Measurements from ENCODE around the gene NRM. TPM values are rescaled to one million over a fixed set of nuclear protein-coding genes. Genes with fewer than 3 reads are reported as not detected.

Gene NRM
- total RNA-seq, 1 experiment from 2014 or later = 5.3 TPM

DNA sequence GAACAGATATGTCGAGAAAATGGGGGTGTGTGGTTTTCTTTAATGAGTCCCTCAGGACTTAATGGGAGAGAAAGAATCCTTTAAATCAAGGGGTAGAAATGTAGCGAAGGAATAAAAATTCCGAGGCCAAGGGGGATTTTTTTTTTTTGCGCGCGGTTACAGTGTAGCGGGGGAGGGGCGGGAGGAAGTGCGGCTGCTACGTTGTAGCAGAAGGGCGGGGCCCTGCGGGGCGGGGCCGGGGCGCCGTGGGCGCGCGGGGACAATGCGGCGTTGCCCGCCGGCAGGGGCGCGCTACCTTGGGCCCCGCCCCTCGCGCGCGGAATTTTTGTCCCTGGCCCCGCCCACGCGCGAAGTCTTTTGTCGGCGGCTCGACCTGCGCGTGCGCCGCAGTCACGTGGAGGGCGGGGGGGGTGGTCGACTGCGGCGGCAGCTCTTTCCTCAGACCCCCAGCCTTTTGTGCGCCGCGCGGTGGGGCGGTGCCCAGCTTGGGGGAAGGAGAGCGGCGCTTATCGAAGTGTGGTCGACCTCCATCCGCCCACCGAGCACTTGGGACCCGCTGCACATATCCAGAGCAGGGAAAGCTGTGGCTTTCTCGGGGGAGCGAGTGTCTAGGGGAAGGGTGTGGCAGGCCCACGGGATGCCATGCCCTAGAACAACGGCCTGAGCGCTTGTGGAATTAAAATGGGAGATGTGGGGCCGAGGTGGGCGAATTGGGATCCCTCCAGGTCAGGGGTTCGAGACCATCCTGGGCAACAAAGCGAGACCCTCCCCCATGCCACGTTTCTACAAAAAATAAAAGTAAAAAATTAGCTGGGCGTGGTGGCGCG, 30.6 kb upstream of the NRM start:
- ChIA-PET POLR2A (interaction anchor here (0.6 to 13.6 kb wide), 20 partner anchors 9 to 166 kb away, joined by 3 to 477 read pairs (median 6); partner anchors contain the start of genes ABCF1, ATAT1, C6orf136 and DDR1), CTCF (interaction anchor here (0.6 to 20.7 kb wide), 18 partner anchors 12 to 895 kb away, joined by 3 to 537 read pairs (median 6); partner anchors contain the start of genes DHX16 and NRM)
- intact Hi-C loops (cut with micrococcal nuclease) = loop anchor here (1.0 to 5.0 kb wide), 4 partner anchors 42 to 239 kb away; partner anchors contain the start of genes MRPS18B and PPP1R10
- H3K27me3 Mint-ChIP-seq (ENCODE audit: insufficient read depth, unreplicated experiment) = no peaks in the 10 kb centered on the region
- H3K4me3 Mint-ChIP-seq (ENCODE audit: unreplicated experiment) = peak overlapping the region; percentile 86
- peak overlapping the region; percentile 92 for H3K27ac Mint-ChIP-seq (ENCODE audit: low read depth, unreplicated experiment)
- H3K36me3 Mint-ChIP-seq (ENCODE audit: insufficient read depth, unreplicated experiment) = peaks cover 63% of the 10 kb centered on the region
- TF ChIP-seq, protein P1, sequence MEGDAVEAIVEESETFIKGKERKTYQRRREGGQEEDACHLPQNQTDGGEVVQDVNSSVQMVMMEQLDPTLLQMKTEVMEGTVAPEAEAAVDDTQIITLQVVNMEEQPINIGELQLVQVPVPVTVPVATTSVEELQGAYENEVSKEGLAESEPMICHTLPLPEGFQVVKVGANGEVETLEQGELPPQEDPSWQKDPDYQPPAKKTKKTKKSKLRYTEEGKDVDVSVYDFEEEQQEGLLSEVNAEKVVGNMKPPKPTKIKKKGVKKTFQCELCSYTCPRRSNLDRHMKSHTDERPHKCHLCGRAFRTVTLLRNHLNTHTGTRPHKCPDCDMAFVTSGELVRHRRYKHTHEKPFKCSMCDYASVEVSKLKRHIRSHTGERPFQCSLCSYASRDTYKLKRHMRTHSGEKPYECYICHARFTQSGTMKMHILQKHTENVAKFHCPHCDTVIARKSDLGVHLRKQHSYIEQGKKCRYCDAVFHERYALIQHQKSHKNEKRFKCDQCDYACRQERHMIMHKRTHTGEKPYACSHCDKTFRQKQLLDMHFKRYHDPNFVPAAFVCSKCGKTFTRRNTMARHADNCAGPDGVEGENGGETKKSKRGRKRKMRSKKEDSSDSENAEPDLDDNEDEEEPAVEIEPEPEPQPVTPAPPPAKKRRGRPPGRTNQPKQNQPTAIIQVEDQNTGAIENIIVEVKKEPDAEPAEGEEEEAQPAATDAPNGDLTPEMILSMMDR (IDR thresholded peaks at IDR 0.05; ENCODE audit: unreplicated experiment) = no peak
- peak; percentile 85 for DNase-seq (ENCODE audit: unreplicated experiment)
- peaks cover 50% of the 10 kb centered on the region for H3K4me1 Mint-ChIP-seq (ENCODE audit: insufficient read depth, unreplicated experiment)
- no TSS peak for BruUV-seq (replicated peaks)
- H3K9me3 Mint-ChIP-seq (ENCODE audit: unreplicated experiment) = no peaks in the 10 kb centered on the region

DNA sequence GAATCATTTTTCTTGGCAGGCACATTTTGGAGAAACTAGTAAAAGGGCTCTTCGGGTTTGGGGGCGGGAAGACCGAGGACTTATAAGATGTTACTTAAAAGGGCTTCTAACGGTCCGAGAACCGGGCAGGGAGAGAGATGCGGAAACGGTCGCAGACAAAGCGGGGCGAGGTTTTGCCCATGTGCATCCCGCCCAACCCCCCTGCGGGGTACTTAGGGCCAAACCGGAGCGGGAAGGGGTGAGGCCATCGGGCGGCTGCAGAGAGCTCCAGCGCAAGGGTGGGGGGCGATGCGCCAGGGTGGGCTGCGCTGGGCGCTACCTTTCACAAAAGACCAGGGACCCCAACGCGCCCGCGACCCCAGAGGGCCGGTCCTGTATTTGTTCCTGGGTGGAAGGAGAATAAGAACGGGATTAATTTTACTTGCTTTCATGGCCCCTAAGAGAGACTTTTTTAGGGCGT, 30.0 kb upstream of the NRM start:
- BruUV-seq (replicated peaks) = no TSS peak
- CTCF ChIA-PET = interaction anchor here (0.6 to 20.7 kb wide), 7 partner anchors 13 to 183 kb away, joined by 3 to 537 read pairs (median 26); partner anchors contain the start of genes DHX16 and NRM
- H3K4me1 Mint-ChIP-seq (ENCODE audit: insufficient read depth, unreplicated experiment) = peaks cover 57% of the 10 kb centered on the region

DNA sequence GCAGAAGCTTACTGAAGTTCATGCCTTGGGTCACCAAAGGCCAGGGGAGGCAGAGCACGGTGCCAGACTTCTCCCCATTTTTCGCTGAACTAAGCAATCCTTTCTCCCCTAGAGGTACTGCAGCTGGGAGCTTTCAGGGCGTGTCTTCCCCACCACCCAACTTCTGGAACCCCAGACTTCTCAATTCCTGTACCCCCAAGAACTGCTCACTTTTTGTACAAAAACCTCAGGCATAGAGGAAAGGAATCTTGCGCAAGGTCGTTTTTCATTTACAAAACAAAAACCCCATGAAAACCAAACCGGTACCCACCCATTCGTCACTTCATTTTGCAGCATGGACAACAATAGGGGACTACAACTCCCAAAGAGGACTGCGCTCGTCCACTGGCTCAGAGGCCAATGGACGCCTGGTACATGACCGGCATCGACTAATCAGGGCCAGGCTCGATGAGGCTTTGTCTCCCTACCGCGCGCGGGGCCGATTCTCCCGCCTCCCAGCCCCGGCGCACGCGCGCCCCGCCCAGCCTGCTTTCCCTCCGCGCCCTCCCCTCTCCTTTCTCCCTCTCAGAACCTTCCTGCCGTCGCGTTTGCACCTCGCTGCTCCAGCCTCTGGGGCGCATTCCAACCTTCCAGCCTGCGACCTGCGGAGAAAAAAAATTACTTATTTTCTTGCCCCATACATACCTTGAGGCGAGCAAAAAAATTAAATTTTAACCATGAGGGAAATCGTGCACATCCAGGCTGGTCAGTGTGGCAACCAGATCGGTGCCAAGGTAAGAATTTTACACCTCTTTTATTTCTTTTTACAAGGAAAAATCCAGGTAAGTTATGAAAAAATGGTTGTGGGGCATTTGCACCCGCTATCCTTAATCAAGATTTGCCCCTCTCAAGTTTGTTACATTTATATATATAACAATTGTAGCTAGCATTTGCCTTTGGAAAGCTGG, 29.3 kb upstream of the NRM start, which contains the start of gene TUBB:
TSS of gene TUBB (plus strand) at position 562 of the 947 bp plus-strand sequence. CDS start at position 717, 155 bp downstream.
- peaks cover 55% of the 10 kb centered on the region for H3K4me1 Mint-ChIP-seq (ENCODE audit: insufficient read depth, unreplicated experiment)
- TF ChIP-seq, protein P1 (IDR thresholded peaks at IDR 0.05; ENCODE audit: unreplicated experiment) = no peak
- CTCF ChIA-PET = interaction anchor here (0.6 to 20.7 kb wide), 7 partner anchors 14 to 184 kb away, joined by 3 to 537 read pairs (median 14); partner anchors contain the start of genes DHX16 and NRM
- H3K27ac Mint-ChIP-seq (ENCODE audit: low read depth, unreplicated experiment) = peak within 1 kb of the TSS; percentile 92
- H3K36me3 Mint-ChIP-seq (ENCODE audit: insufficient read depth, unreplicated experiment) = peaks cover 64% of the 10 kb centered on the region
- POLR2A ChIA-PET = interaction anchor here (0.6 to 13.6 kb wide), 24 partner anchors 9 to 821 kb away, joined by 3 to 477 read pairs (median 5); partner anchors contain the start of genes ABCF1, C6orf136, DDR1 and DHX16
- intact Hi-C loops (cut with micrococcal nuclease) = loop anchor here (2.0 to 5.0 kb wide), 3 partner anchors 103 to 238 kb away; partner anchors contain the start of genes MRPS18B and PPP1R10
- H3K27me3 Mint-ChIP-seq (ENCODE audit: insufficient read depth, unreplicated experiment) = no peaks in the 10 kb centered on the region
- DNase-seq (ENCODE audit: unreplicated experiment) = peak; percentile 99
- H3K9me3 Mint-ChIP-seq (ENCODE audit: unreplicated experiment) = no peaks in the 10 kb centered on the region
- H3K4me3 Mint-ChIP-seq (ENCODE audit: unreplicated experiment) = peak within 1 kb of the TSS; percentile 86
- TSS peak; percentile 62 for BruUV-seq (replicated peaks)

More for the DNA sequence above, 30.0 kb upstream of the NRM start:
- intact Hi-C loops (cut with micrococcal nuclease) = loop anchor here (2.0 to 5.0 kb wide), 3 partner anchors 104 to 238 kb away; partner anchors contain the start of genes MRPS18B and PPP1R10
- Mint-ChIP-seq H3K27me3 (ENCODE audit: insufficient read depth, unreplicated experiment) (no peaks in the 10 kb centered on the region), H3K4me3 (ENCODE audit: unreplicated experiment) (peak overlapping the region; percentile 86), H3K9me3 (ENCODE audit: unreplicated experiment) (no peaks in the 10 kb centered on the region), H3K27ac (ENCODE audit: low read depth, unreplicated experiment) (peak overlapping the region; percentile 92), H3K36me3 (ENCODE audit: insufficient read depth, unreplicated experiment) (peaks cover 67% of the 10 kb centered on the region)
- TF ChIP-seq, protein P1 (IDR thresholded peaks at IDR 0.05; ENCODE audit: unreplicated experiment) = no peak
- POLR2A ChIA-PET = interaction anchor here (0.6 to 13.6 kb wide), 15 partner anchors 9 to 163 kb away, joined by 3 to 477 read pairs (median 6); partner anchors contain the start of genes ABCF1, C6orf136, DDR1 and DHX16
- DNase-seq (ENCODE audit: unreplicated experiment) = peak; percentile 63

Data from MCF 10A (cell line).